NK-92 treated with Interleukin-12 subunit alpha and Interleukin-12 subunit beta, amount 100 ng/mL, for 24 hours (cell line): Measurements from ENCODE around the gene LYPD1.

Experiments
- DNase-seq: peaks from one replicate; lab custom pipeline; 2025; lab: John Stamatoyannopoulos, UW

LYPD1 gene

GRCh38 chr2:132668189-132668823 lies 1.7 kb downstream of the LYPD1 start:
- no peak for DNase-seq

- no peak for DNase-seq
Measured at GRCh38 chr2:132667706-132668105, 2.3 kb downstream of the LYPD1 start.

GRCh38 chr2:132665401-132666140 lies 4.4 kb downstream of the LYPD1 start:
- no peak for DNase-seq

GRCh38 chr2:132664096-132664495 lies 5.9 kb downstream of the LYPD1 start:
- no peak for DNase-seq

GRCh38 chr2:132662732-132663131 lies 7.3 kb downstream of the LYPD1 start:
- no peak for DNase-seq

GRCh38 chr2:132659331-132659730 lies 10.7 kb downstream of the LYPD1 start:
- DNase-seq = no peak

- no peak for DNase-seq
Measured at GRCh38 chr2:132656266-132656975, 13.6 kb downstream of the LYPD1 start.

GRCh38 chr2:132654968-132655367 lies 15.0 kb downstream of the LYPD1 start:
- no peak for DNase-seq

GRCh38 chr2:132654335-132654734 lies 15.7 kb downstream of the LYPD1 start:
- DNase-seq = no peak

- DNase-seq = no peak
Measured at GRCh38 chr2:132652474-132652873, 17.5 kb downstream of the LYPD1 start.

- DNase-seq = no peak
Measured at GRCh38 chr2:132651115-132652045, 18.6 kb downstream of the LYPD1 start.

- DNase-seq = no peak
Measured at GRCh38 chr2:132646540-132647108, 23.4 kb downstream of the LYPD1 start.

GRCh38 chr2:132645722-132646539 lies 24.1 kb downstream of the LYPD1 start:
- no peak for DNase-seq

GRCh38 chr2:132645176-132645575 lies 24.8 kb downstream of the LYPD1 start:
- DNase-seq = no peak

GRCh38 chr2:132642415-132642814 lies 27.6 kb downstream of the LYPD1 start:
- DNase-seq = no peak

GRCh38 chr2:132641819-132642218 lies 28.2 kb downstream of the LYPD1 start:
- DNase-seq = no peak

GRCh38 chr2:132640116-132640515 lies 29.9 kb downstream of the LYPD1 start:
- no peak for DNase-seq

- DNase-seq = no peak
Measured at GRCh38 chr2:132638313-132639040, 31.5 kb downstream of the LYPD1 start.

GRCh38 chr2:132636346-132636745 lies 33.7 kb downstream of the LYPD1 start:
- DNase-seq = no peak

GRCh38 chr2:132633635-132634034 lies 36.4 kb downstream of the LYPD1 start:
- DNase-seq = no peak
